HT1080 (cell line): Measurements from ENCODE around the gene KCNAB1. TPM values are rescaled to one million over a fixed set of nuclear protein-coding genes. Genes with fewer than 3 reads are reported as not detected.
A peak's percentile ranks its signal among the peaks of the same experiment; 100 is the strongest.

ENCODE experiments used
- DNase-seq: peaks from one replicate; pipeline ENCODE4 v3.0.0-alpha.2; 2015; ENCODE audit warnings: low read depth
- total RNA-seq: library from RNA; depleted of rRNA; stranded (reverse); fragments of >200 nt; shearing (Covaris generic); gene quantifications from 2 replicates; pipeline ENCODE4 v1.2.3, GENCODE V29; 2014

KCNAB1 gene
- total RNA-seq, 1 experiment from 2014 or later, result 1.9 TPM

DNA sequence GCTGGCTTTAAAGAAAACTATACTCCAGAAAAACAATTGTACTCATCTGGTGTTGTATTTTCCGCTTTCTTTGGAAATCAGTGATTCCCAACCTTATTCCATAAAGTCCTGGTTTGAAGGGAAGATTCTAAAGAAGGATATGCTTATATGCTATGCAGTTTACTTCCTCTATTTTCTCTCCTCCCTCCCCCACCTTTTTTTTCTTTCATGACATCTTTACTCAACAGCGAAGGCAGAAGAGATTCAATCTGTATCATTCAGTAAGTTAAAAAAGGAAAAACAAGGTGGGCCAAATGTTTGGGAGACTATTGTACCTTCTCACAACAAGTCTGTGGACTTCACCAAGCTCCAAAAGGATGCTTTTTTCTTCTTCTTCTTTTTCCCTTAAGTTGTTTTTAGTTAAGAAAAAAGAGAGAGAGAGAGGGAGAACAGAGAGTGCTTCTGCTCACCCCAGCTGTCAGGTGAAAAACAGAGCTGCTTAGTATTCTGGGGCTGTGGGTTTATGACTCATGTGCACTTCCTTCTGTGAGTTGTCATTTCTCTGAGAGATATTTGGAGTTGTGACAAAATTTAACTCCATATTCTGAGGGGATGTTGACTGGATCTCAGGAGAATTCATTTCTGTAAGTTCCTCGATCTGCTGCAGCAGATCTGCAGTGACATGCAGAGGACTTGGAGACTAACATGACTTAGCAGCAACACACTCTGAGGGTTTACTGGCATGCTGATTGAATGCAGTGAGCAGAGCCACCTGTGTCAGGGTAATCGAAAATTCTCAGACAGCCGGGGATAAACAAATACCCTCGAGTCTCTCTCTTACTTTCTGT is 363.8 kb downstream of the KCNAB1 start:
- DNase-seq, result peak; percentile 94

DNA sequence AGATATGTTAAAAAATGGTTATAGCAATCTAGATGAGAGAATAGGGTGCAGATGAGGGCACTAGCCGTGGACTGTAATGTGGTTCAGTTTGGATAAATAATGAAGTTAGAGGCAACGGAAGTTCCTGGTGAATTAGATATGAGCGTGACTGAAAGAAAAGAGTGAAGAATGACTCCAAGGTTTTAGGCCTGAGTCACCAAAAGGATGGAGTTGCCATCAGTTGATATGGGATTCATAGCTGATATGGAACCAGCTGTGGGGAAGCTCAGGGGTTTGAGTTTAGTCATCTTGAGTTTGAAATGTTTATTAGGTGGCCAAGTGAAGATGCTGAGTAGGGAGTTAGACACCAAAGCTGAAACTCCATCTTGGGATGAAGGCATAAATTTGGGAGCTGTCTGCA is 368.4 kb downstream of the KCNAB1 start:
- peak; percentile 66 for DNase-seq

DNA sequence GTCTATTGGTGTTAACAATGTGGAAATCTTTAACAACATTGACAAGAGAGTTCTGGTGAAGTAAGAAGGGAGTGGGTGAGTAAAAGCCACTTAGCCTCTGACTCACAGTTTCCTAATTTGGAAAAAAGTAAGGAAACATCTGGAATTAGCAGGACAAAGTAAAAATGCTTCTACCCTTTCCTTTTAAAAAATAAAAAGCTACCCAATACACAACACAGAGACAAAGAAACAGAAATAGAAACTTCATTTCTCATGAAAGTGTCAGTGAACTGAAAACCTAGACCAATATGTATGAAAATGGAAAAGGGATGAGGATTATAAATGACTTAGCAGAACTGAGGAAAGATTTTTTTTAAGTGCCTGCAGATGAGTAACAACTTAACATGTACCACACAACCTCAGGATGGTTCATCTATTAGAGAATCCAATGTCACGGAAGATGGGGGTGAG is 369.1 kb downstream of the KCNAB1 start:
- peak; percentile 63 for DNase-seq

DNA sequence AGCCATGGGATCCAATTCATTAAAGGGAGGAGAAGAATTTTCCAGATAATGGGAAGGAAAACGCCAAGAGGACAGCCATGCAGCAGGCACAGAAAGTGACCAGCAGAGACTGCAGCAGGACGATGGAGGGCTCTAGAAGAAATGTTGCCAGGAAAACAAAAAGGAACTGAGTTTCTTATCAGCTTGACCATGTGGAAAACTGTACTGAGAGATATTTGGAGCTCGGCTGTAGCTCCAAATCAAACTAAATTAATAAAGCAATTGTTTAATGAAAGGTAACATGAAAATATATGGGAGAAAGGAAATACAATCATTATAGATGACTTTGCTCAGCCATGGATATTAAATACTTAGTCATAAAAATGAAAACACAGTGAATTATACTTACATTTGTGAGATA is 370.8 kb downstream of the KCNAB1 start:
- DNase-seq, result no peak

DNA sequence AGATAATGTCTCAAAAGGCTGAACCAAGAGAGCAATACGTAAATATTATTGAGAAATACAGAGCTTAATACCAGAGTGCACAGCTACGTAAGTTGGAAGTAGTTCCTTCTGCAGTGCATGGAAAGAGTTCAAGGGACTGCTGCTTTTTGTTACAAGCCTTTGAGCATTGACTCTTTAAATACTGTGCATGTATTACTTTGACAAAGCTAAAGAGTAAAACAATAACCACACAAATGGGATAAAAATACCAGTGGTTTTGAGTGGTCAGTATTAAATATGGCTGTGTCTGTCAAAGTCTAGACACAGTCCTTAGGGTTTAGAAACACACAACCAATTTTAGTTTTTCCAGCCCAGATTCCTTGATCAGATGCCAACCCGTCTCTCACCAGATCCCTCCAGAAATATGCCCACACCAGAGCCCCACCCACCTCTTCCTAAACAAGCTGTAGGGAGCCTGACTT is 372.5 kb downstream of the KCNAB1 start:
- DNase-seq, result no peak

DNA sequence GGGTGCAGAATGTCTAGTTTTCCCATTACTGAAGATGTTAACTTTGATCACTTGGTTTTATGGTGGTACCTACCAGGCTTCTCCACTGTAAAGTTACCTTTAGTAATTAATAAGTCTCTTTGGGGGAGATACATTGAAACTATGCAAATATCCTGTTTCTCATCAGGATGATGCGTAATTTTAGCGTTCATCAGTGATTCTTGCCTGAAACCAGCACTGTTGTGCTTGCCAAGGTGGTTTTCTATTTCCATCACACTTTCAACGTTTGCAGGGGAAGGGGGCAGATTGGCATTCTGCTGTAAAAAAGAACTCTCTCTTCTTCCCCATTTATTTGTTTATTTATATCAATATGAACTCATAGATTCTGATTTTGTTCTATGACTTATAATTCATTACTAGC is 373.5 kb downstream of the KCNAB1 start:
- DNase-seq, result no peak

DNA sequence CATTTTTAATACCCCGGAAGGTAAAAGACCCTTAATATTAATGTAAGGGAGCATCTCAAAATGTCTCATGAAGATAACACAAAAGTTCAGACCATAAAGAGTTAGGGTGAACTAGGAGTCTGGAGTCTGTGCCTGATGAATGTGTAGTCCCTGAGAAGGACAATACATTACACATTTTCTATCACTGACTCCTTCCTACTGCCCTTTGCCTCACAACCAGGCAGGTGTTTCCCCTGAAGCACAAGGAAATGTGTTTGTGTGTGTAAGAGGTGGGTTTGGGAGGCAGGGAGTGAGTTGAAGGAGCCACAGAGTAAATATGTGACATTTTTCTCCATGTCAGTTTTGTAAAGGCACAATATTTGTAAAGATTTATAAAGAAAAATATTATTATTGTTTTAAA is 375.4 kb downstream of the KCNAB1 start:
- DNase-seq, result no peak

DNA sequence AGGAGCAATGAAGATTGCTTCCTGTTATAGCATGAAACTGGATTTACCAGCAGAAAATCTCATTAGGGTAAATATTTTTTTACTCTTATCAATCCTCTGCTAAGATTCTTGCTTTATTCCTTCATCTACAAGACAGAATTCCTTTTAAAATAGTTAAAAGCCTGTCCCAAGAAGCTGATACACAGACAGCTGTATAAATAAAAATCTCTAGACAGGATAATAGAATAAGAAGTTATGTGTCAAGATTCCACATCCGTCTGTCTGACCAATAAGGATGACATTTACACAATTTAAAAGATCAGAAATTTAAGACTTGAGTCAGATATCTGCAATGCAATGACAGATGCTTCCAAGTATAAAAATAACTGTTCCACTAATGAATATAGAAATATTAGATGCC is 376.9 kb downstream of the KCNAB1 start:
- DNase-seq, result no peak

DNA sequence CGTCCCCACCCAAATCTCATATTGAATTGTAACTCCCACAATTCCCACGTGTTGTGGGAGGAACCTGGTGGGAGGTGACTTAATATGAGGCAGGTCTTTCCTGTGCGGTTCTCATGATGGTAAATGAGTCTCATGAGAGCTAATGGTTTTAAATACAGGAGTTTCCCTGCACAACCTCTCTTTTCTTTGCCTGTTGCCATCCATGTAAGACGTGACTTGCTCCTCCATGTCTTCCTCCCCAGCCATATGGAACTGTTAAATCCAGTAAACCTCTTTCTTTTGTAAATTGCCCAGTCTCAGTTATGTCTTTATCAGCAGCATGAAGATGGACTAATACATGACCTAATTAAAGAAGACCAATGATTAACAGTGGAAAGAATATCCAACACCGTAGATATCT is 377.9 kb downstream of the KCNAB1 start:
- DNase-seq, result no peak

DNA sequence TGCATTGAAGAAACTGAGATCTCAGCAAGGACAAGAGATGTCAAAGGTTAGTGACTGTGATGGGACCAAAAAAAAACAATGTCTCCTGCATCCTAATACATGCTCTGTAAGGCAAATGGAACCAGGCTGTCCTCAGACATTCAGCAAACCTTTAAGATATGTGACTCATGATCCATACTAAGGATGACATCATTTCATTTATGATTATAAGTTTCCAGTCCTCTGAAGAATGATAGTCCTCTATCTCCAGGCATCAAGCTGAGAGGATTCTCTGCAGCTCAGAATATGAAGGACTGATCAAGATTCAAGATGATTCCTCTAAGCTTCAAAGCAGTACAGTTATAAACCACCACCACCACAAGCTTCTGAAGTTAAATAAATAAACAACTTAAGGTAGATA is 386.9 kb downstream of the KCNAB1 start:
- peak; percentile 53 for DNase-seq

DNA sequence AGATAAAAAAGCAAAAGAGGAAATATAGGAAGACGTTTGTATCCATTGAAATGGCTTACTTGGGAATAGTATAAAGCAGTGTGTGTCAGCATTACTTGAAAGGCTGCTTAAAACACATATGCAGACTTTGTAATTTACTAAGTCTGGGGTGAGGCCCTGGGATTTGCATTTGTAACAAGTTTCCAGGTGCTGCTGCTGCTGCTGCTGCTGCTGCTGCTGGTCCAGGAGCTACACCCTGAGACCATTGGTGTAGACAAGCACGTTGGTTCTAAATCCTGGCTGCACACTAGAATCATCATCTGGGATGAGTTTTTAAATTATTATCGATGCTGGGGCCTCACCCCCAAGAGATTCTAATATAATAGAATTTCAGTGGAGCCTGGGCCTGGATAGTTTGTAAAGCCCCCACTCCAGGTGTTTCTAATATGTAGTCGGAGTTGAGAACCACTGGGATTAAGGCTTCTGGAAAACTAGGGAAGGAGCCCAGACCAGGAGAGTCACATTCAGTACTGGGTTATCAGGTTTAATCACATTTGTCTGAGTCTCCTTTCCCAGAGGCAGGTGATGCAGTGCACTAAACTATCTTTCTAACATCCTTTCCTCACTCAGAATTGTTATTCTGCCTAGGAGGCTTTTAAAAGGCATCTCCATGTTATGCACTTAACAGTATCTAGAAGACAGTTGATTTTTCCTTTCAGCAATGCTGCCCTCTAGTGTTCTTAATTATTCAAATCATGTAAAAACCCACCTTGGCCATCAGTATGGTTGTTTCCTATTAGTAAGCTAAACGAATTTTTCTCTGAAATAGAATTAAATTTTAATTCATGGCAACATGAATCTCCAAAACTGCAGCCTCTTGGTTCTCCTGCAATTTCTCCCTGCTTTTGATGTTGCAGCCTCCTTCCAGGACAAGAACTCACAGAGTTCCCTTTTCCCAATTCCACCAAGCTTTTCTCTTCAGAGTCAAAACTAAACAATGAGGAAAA is 389.1 kb downstream of the KCNAB1 start:
- DNase-seq, result peak; percentile 78

DNA sequence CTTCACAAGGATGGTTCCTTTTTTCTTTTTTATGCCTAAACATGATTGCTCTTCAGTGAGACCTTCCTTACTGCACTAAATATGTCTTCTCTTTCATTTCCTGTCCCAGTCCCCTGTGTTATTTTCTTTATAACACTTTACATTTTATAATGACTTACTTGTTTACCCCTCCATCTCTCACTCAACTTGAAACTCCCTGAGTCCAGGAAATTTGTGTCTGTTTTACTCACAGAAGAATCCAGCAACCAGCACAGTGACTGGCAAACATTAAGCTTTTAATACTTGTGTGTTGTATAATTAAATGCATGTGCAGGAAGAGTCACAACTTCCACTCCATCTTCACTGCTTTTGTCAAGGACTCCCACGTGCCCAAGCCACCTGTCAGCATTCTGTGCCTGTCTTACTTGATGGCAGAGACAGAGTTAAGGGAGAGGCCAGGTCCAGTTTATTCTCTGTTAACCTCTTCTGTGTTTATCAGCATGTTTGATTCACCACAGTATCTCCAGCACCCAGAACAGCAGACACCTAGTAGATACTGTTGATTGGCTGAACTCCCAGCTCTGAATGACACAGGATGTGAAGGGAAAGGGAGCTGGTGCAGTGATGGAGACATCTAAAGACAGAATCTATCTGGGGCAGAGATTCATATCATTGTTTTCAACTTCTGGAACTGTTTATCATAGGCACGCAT is 391.8 kb downstream of the KCNAB1 start:
- DNase-seq, result no peak

DNA sequence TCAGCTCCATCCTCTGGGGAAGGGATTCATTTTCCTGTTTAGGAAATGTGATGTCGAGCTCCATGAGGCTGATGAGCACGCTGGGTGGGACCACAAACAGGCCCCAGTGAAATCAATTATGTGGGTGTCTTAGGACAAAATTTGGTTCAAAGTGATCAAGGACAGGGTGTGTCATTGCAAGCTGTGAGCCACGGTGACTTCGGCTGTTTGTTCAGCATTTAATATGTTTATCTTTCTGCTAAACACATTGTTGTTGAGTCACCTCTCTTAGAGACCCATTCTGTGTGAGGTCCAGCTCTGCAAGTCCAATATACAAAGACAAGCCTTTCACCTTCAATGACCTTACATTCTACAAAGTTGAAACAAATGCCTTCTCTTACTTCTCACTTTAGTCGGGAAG is 393.2 kb downstream of the KCNAB1 start:
- DNase-seq, result no peak

DNA sequence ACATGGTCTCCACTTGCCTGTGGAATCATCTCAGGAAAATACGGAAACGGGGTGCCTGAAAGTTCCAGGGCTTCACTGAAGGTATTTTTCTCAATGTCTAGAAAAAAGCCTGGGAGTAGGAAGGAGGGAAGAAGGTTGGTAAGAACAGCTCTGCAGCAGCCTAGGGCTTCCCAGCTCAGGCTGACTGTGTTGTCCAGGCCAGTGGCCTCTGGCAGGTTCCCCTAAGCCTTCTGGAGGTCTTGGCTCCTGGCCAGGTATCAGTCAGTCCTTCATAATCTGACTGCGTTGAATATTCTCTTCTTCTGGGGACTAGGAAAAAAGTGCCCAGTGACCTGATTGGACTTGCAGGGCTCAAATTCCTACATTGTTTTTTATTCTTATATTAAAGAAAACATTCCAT is 395.9 kb downstream of the KCNAB1 start:
- no peak for DNase-seq

DNA sequence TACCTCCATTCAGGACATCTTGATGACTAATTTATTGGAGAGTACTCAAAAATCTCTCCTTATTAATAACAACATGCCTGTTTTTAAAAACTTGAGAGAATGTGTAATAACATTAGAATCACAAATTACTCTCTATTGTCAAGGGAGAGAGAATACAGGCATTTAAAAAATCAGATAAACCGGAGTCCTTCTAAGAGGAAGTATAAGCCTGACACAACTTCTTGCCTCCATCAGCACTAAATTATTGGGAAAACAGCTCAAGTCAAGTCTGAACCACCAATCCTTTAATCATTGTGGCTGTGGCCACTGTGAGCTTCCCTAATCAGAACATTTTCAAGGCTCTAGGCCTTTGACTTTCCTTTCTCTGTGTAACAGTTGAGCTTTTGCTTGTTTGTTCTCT is 396.6 kb downstream of the KCNAB1 start:
- DNase-seq, result no peak

DNA sequence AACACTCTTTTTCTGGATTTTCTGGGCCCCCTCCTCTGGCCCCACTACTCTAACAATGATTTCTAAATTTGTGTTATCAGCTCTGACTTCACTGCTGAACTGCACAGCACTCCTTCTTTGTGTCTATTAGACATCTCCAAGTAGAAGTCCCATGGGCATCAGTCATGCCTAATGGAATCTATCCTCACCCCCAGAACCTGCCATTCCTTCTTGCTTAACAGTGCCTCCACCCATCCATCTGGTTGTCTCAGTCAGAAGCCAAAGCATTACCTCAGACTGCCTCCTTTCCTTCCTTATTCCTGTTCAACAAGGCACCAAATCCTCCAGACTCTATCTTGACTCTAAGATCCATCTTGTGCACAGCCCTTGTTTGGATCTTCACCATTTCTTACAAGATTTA is 398.3 kb downstream of the KCNAB1 start:
- no peak for DNase-seq

DNA sequence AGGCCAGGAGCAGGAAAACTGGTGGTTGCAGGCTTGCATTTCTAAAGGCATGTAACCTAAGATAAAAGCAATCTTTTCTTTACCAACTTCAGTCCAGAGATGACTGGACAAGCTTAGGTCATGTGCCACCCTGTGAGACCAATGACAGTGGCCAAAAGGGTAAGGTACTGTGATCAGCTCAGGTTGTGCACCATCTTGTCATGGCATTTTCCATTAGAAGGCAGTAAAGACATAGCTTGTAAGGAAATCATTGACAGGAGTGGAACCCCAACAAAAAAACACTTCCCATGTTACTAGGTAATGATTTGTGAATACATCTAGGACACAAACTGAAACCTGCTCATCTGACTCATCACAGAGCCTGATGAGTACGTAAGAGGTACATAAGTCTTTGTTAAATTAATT is 399.4 kb downstream of the KCNAB1 start:
- DNase-seq, result no peak

DNA sequence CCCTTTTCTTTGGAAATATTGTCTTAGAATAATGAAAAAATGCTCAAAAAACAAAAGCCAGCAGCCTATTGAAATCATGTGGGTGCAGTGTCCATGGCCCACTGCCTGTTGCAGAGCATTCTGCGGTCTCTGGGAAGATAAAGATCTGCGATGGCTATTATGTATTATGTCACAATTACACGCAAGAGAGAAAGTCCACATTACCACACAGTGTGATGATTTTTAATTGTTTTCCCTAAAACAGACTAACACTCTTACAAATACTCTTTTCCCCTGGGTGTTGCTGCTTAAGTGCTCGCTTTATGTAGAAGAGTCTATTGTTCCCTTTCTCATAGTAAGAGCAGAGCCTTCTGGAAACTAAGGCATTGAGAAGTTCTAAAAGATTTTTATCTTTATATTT is 402.3 kb downstream of the KCNAB1 start:
- DNase-seq, result no peak

DNA sequence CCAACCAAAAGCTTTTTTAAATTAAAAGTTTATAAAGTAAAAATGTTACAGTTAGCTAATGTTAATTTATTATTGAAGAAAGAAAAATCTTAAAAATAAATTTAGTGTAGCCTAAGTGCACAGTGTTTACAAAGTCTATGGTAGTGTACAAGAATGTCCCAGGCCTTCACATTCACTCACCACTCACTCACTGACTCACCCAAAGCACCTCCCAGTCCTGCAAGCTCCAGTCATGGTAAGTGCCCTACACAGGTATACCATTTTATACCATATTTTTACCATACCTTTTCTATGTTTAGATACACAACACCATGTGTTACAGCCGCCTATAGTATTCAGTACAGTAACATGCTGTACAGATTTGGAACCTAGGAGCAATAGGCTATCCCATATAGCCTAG is 405.4 kb downstream of the KCNAB1 start:
- DNase-seq, result peak; percentile 51

DNA sequence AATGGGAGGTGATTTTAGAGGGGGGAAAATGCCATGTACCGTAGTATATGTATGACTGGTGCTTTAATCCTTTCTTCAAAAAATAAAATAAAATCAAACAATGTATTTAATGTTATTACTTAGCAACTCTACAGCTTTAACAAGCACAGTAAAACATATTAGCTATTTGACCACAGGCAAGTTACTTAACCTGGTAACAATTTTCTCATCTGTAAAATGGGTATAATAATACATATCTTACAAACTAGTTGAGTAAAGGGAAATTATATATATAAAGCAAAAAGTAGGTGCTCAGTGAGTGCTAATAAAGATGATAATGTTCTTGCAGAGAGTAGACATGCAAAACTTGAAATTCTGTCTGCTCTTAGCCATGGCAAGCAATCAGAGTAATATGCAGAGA is 406.7 kb downstream of the KCNAB1 start:
- no peak for DNase-seq

DNA sequence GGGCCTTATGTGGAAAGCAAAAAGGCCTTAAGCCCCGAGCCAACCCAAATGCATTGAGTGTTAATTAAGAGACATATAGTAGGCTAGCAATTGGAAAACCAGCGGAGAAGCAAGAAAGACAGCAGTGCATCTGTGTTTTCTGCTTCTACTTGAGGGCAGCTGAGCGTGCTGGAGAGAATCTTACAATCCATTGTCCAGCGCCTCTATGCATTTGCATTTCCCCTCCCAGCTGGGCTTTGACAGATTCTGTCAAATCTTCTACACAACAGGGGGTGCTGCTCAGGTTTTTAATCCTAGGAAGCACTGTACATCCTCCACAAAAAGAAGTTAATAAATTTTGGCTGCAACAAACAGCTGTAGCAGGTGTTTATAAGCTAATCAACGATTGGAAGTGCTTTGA is 410.6 kb downstream of the KCNAB1 start:
- no peak for DNase-seq

DNA sequence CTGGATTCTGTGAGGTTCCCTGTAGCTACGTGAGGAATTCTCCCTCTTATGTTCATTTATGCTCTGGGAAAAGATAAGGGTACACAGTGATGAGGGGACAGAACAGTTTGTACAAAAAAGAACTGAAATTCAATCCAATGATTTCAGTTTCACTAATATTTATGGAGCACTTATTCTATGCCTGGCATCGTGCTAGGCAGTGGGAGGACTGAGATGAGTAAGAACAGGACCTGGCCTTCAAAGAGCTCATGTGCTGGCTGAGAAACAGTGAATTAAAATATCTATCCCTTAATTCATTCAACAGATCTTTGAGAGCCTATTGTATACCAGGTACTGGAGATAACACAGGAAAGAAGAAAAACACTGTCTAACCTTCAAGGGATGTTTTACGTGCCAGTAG is 412.4 kb downstream of the KCNAB1 start:
- DNase-seq, result no peak
